GM12878 (cell line): ENCODE measurements around the gene HECTD3. TPM values are rescaled to one million over a fixed set of nuclear protein-coding genes. Genes with fewer than 3 reads are reported as not detected.

Source experiments
- ATAC-seq: fragments of 200-7000 bp; cut with Tn5 transposase; 3 replicates; pipeline ENCODE4 v1.9.1; 2020; ENCODE audit warnings: mild to moderate bottlenecking, moderate library complexity
- BruUV-seq: library from RNA; stranded (reverse); fragments of 400-500 nt; replicated peaks from 2 replicates; lab custom pipeline; 2021; lab: Mats Ljungman, UMichigan
- CTCF ChIA-PET: fragments of 300-600 bp; sonication (Branson Sonifier 250); formaldehyde crosslinking; extraction: SDS; loops from one replicate; lab custom pipeline; 2021; ENCODE audit warnings: inconsistent platforms; lab: Yijun Ruan, JAX
- POLR2A ChIA-PET: fragments of 350-600 bp; formaldehyde crosslinking; extraction: SDS; loops from one replicate; lab custom pipeline; 2021; ENCODE audit warnings: inconsistent platforms; lab: Charles Lee
- RAD21 ChIA-PET: fragments of 300-600 bp; sonication (Branson Sonifier 250); formaldehyde crosslinking; loops from one replicate; lab custom pipeline; 2023; ENCODE audit warnings: antibody characterized with exemption; ENCODE audit not compliant: unreplicated experiment; lab: Charles Lee
- SMC1A ChIA-PET: fragments of 300-600 bp; sonication (Branson Sonifier 250); formaldehyde crosslinking; loops from one replicate; lab custom pipeline; 2023; ENCODE audit not compliant: unreplicated experiment, uncharacterized antibody; lab: Charles Lee
- DNase-seq: peaks from one replicate; pipeline ENCODE4 v3.0.0-alpha.2; 2011; ENCODE audit warnings: low read depth, low spot score
- FAIRE-seq: peaks from 3 replicates; lab custom pipeline; 2011; peaks lifted over from hg19 to GRCh38; lab: Jason Lieb, UNC
- H2AFZ ChIP-seq: 2 replicates; pipeline ENCODE4 v1.6.0; 2011; ENCODE audit warnings: low read depth, low read length, control low read depth; ENCODE audit not compliant: control insufficient read depth
- H3K27ac ChIP-seq: 2 replicates; pipeline ENCODE4 v1.5.1; 2011; ENCODE audit warnings: control low read depth; ENCODE audit not compliant: control insufficient read depth, insufficient read depth
- H3K27me3 ChIP-seq, 2 experiments: replicated peaks in 1 of 2; 2 replicates each; pipeline versions ENCODE4 v1.6.0 to v1.6.1; 2011; ENCODE audit warnings: low read length in 1 of 2; ENCODE audit not compliant: control insufficient read depth in 2 of 2, insufficient read depth in 2 of 2
- H3K36me3 ChIP-seq, 2 experiments: 2 replicates each; pipeline ENCODE4 v1.5.1; 2011; ENCODE audit warnings: low read length in 1 of 2; ENCODE audit not compliant: control insufficient read depth in 2 of 2, insufficient read depth in 2 of 2
- H3K4me1 ChIP-seq: 2 replicates; pipeline ENCODE4 v1.6.1; 2011; ENCODE audit warnings: mild to moderate bottlenecking, low read length, moderate library complexity, mixed read lengths; ENCODE audit not compliant: control insufficient read depth, insufficient read depth
- H3K4me2 ChIP-seq: 2 replicates; pipeline ENCODE4 v1.6.0; 2011; ENCODE audit warnings: control low read depth; ENCODE audit not compliant: control insufficient read depth, insufficient read depth
- H3K4me3 ChIP-seq: fragments of 200-600 bp; sonication (generic); 2 replicates; pipeline ENCODE4 v1.5.1; 2016
- H3K79me2 ChIP-seq: 2 replicates; pipeline ENCODE4 v1.6.0; 2011; ENCODE audit warnings: low read length; ENCODE audit not compliant: control insufficient read depth, insufficient read depth
- H3K9ac ChIP-seq: 2 replicates; pipeline ENCODE4 v1.8.0; 2011; ENCODE audit warnings: low read length, control low read depth, mixed read lengths; ENCODE audit not compliant: control insufficient read depth, insufficient read depth
- H3K9me3 ChIP-seq: replicated peaks from 3 replicates; pipeline ENCODE4 v1.5.1; 2011; ENCODE audit warnings: mild to moderate bottlenecking, low read length; ENCODE audit not compliant: control insufficient read depth, insufficient read depth
- H4K20me1 ChIP-seq: 2 replicates; pipeline ENCODE4 v1.6.0; 2011; ENCODE audit not compliant: control insufficient read depth, insufficient read depth
- CHD1 ChIP-seq: IDR thresholded peaks from 2 replicates; pipeline ENCODE4 v1.6.1; 2012; ENCODE audit warnings: low read depth, low read length, improper control_type of control experiment
- ELK1 ChIP-seq: IDR thresholded peaks from 2 replicates; pipeline ENCODE4 v1.6.1; 2012; ENCODE audit warnings: low read depth, low read length, improper control_type of control experiment
- HDGF ChIP-seq: fragments of 450-650 bp; IDR thresholded peaks from 2 replicates; pipeline ENCODE4 v1.6.1; 2016; ENCODE audit warnings: antibody characterized with exemption
- HSF1 ChIP-seq: fragments of 150-350 bp; IDR thresholded peaks from 2 replicates; pipeline ENCODE4 v1.6.1; 2014; ENCODE audit warnings: mild to moderate bottlenecking, low read depth, low read length
- NR2C1 ChIP-seq: fragments of 450-650 bp; IDR thresholded peaks from 2 replicates; pipeline ENCODE4 v1.6.1; 2017; ENCODE audit warnings: antibody characterized with exemption, mild to moderate bottlenecking, moderate library complexity
- PRDM15 ChIP-seq: fragments of 450-650 bp; formaldehyde crosslinking; IDR thresholded peaks from 2 replicates; pipeline ENCODE4 v1.4.0; 2020; ENCODE audit warnings: mild to moderate bottlenecking, moderate library complexity
- RAD21 ChIP-seq: IDR thresholded peaks from 2 replicates; pipeline ENCODE4 v1.6.1; 2011; ENCODE audit warnings: mild to moderate bottlenecking, low read depth, low read length, moderate library complexity; ENCODE audit not compliant: insufficient read depth
- RB1 ChIP-seq: fragments of 450-650 bp; formaldehyde crosslinking; IDR thresholded peaks from 2 replicates; pipeline ENCODE4 v1.6.1; 2017; ENCODE audit warnings: mild to moderate bottlenecking, borderline replicate concordance
- RFX5 ChIP-seq: IDR thresholded peaks from 2 replicates; pipeline ENCODE4 v1.6.1; 2011; ENCODE audit warnings: low read depth, low read length, improper control_type of control experiment
- RUNX3 ChIP-seq: IDR thresholded peaks from 2 replicates; pipeline ENCODE4 v1.6.1; 2012; ENCODE audit warnings: low read length, inconsistent platforms
- SPI1 ChIP-seq: IDR thresholded peaks from 2 replicates; pipeline ENCODE4 v1.6.1; 2011; ENCODE audit warnings: low read depth, mild to moderate bottlenecking, low read length, moderate library complexity, borderline replicate concordance; ENCODE audit not compliant: insufficient read depth
- YY1 ChIP-seq: IDR thresholded peaks from 2 replicates; pipeline ENCODE4 v1.6.1; 2011; ENCODE audit warnings: low read depth, mild to moderate bottlenecking, low read length
- ZBTB33 ChIP-seq: fragments of 450-650 bp; IDR thresholded peaks from 2 replicates; pipeline ENCODE4 v1.6.1; 2017; ENCODE audit warnings: mild to moderate bottlenecking
- ZNF207 ChIP-seq: fragments of 450-650 bp; IDR thresholded peaks from 2 replicates; pipeline ENCODE4 v1.6.1; 2014; ENCODE audit warnings: antibody characterized with exemption, mild to moderate bottlenecking, borderline replicate concordance
- WGBS: methylation state at CpG from one replicate; pipeline ENCODE4 v1.1.6; 2016; ENCODE audit warnings: low lambda C conversion rate; ENCODE audit not compliant: insufficient replicate concordance, insufficient coverage; ENCODE audit errors: missing lambda C conversion rate; 5-methylcytosine and 5-hydroxymethylcytosine counted together
- in situ Hi-C: fragments of 300-500 bp; cut with MboI; formaldehyde crosslinking; loops from 9 replicates; pipeline ENCODE4 v1.14.3; 2018; ENCODE audit warnings: mixed read lengths
- intact Hi-C: fragments of 100-400 bp; cut with micrococcal nuclease; formaldehyde crosslinking; loops from one replicate; pipeline ENCODE4 v1.14.2; 2022; ENCODE audit not compliant: unreplicated experiment
- polyA plus RNA-seq, 11 experiments: library from polyadenylated mRNA; depleted of rRNA in 4 of 11; unstranded in 6 of 11; stranded (reverse) in 5 of 11; fragments of >200 nt; fragmentation: Nextera tagmentation in 4 of 11; fragmentation: Illumina TruSeq in 1 of 11; extraction: Ambion mirVana in 4 of 11; extraction: Trizol in 1 of 11; gene quantifications; 1 replicate in 1 of 11; 2 replicates in 10 of 11; pipeline versions ENCODE4 v1.2.1 to v1.2.3, GENCODE V29; 2011 to 2016; ENCODE audit warnings: inconsistent platforms in 2 of 11, missing spikeins in 2 of 11, low read depth in 1 of 11
- total RNA-seq, 4 experiments: library from RNA; depleted of rRNA in 3 of 4; stranded (reverse); fragments of >200 nt in 3 of 4; fragmentation: Illumina TruSeq in 1 of 4; extraction: Trizol in 1 of 4; gene quantifications; 2 replicates each; pipeline versions ENCODE4 v1.2.1 to v1.2.3, GENCODE V29; 2013 to 2021

HECTD3 gene
- total and polyA plus RNA-seq, 10 of the 15 experiments (the other 5 are each of a cell fraction or from before 2014, with no cell fraction given) = 3.4 to 30.4 (median 22.6) TPM

GRCh38 chr1:45014321-45015028, 3.4 kb upstream of the HECTD3 start:
- ChIA-PET POLR2A (interaction anchor here (0.6 to 2.7 kb wide), 6 partner anchors 17 to 325 kb away, joined by 3 to 12 read pairs (median 4); partner anchors contain the start of genes MUTYH and TOE1), SMC1A (interaction anchor here (0.5 to 12.5 kb wide), 19 partner anchors 27 to 478 kb away, joined by 3 to 284 read pairs (median 4); partner anchors contain the start of genes MUTYH, TESK2 and TOE1), RAD21 (interaction anchor here (0.6 to 12.5 kb wide), 24 partner anchors 19 to 736 kb away, joined by 3 to 313 read pairs (median 4); partner anchors contain the start of genes CCDC163, EIF2B3, IPP and MMACHC), CTCF (interaction anchor here (0.6 to 11.4 kb wide), 49 partner anchors 12 to 557 kb away, joined by 3 to 252 read pairs (median 4); partner anchors contain the start of genes EIF2B3, MUTYH, PLK3 and RPS8)
- Histone ChIP-seq H4K20me1 (no peaks in the 10 kb centered on the region), H3K79me2 (peaks cover 16% of the 10 kb centered on the region), H3K4me1 (peaks cover 16% of the 10 kb centered on the region), H3K9ac (no peak overlapping the region; the same call in 1 of the 2 replicates), H2AFZ (no peak overlapping the region), H3K27ac (no peak overlapping the region), H3K4me3 (no peak overlapping the region), H3K27me3 (no peaks in the 10 kb centered on the region), H3K36me3 (no peaks in the 10 kb centered on the region), H3K4me2 (peak overlapping the region; percentile 30), H3K9me3 (no peaks in the 10 kb centered on the region)
- in situ Hi-C loops (loop anchor here (5.0 kb wide), 3 partner anchors 288 to 568 kb away; partner anchors contain the start of genes NASP and TESK2), intact Hi-C loops (loop anchor here (1.0 to 10.0 kb wide), 7 partner anchors 179 to 570 kb away; partner anchors contain the start of genes MUTYH, NASP, RNU5D-1 and TOE1)
- peak; percentile 44 for DNase-seq
- WGBS = 4% methylated on average over 6 of the region's 6 CpGs
- peak; percentile 94 for FAIRE-seq
- BruUV-seq = no TSS peak
- peak; percentile 47 for ATAC-seq
- no peak for TF ChIP-seq RFX5
- peak; percentile 56; the same call in 1 of the 2 replicates for TF ChIP-seq RUNX3
- TF ChIP-seq ZNF207 = no peak
- no peak for TF ChIP-seq SPI1
- TF ChIP-seq YY1 = peak; percentile 72; the same call in 1 of the 2 replicates
- no peak for TF ChIP-seq ZBTB33
- no peak for TF ChIP-seq PRDM15 (CRISPR knock-in tag)
- peak; percentile 44; the same call in 1 of the 2 replicates for TF ChIP-seq HDGF
- peak; percentile 95 for TF ChIP-seq RAD21
- TF ChIP-seq NR2C1 = no peak
- no peak for TF ChIP-seq CHD1
- TF ChIP-seq ELK1 = no peak
- 0 out of 2 replicates have a peak, but pooled peaks have one; percentile 39 for TF ChIP-seq RB1
- TF ChIP-seq HSF1 = no peak
